IMR-90 (cell line): Measurements from ENCODE around the gene ZNF827. TPM values are rescaled to one million over a fixed set of nuclear protein-coding genes. Genes with fewer than 3 reads are reported as not detected.

Source experiments
- ATAC-seq: fragments of 200-7000 bp; cut with Tn5 transposase; 2 replicates; pipeline ENCODE4 v1.9.1; 2020; ENCODE audit warnings: low read depth, mild to moderate bottlenecking, moderate library complexity
- BruUV-seq: library from RNA; stranded (reverse); fragments of 400-500 nt; replicated peaks from 2 replicates; lab custom pipeline; 2021; lab: Mats Ljungman, UMichigan
- CTCF ChIA-PET: fragments of 300-600 bp; formaldehyde crosslinking; extraction: SDS; loops from one replicate; lab custom pipeline; 2021; ENCODE audit warnings: antibody characterized with exemption; lab: Yijun Ruan, JAX
- POLR2A ChIA-PET: fragments of 300-600 bp; sonication (Branson Sonifier 250); formaldehyde crosslinking; loops from one replicate; lab custom pipeline; 2022; ENCODE audit warnings: antibody characterized with exemption; ENCODE audit not compliant: unreplicated experiment; lab: Charles Lee
- DNase-seq: peaks from one replicate; pipeline ENCODE4 v3.0.0; 2013
- H2AFZ ChIP-seq: replicated peaks from 2 replicates; pipeline ENCODE3; 2013; ENCODE audit warnings: low read length, mild to moderate bottlenecking; ENCODE audit not compliant: poor library complexity
- H2AK5ac ChIP-seq: 2 replicates; pipeline ENCODE4 v1.6.1; 2013; ENCODE audit warnings: low read depth, low read length, inconsistent platforms
- H2AK9ac ChIP-seq: replicated peaks from 2 replicates; pipeline ENCODE3; 2013; ENCODE audit warnings: mild to moderate bottlenecking, low read depth, low read length, moderate library complexity; ENCODE audit not compliant: poor library complexity
- H2BK120ac ChIP-seq: 2 replicates; pipeline ENCODE4 v1.6.1; 2013; ENCODE audit warnings: low read depth, low read length, inconsistent platforms
- H2BK15ac ChIP-seq: 3 replicates; pipeline ENCODE4 v1.6.1; 2013; ENCODE audit warnings: low read depth, low read length, inconsistent platforms
- H2BK20ac ChIP-seq: 2 replicates; pipeline ENCODE4 v1.6.1; 2013; ENCODE audit warnings: low read depth, mild to moderate bottlenecking, inconsistent platforms, low read length, moderate library complexity
- H2BK5ac ChIP-seq: 2 replicates; pipeline ENCODE4 v1.6.1; 2013; ENCODE audit warnings: mild to moderate bottlenecking, low read depth, low read length, inconsistent platforms; ENCODE audit not compliant: poor library complexity, severe bottlenecking
- H3K14ac ChIP-seq: replicated peaks from 2 replicates; pipeline ENCODE4 v1.6.1; 2013; ENCODE audit warnings: low read depth, low read length, inconsistent platforms
- H3K18ac ChIP-seq: 2 replicates; pipeline ENCODE4 v1.6.1; 2013; ENCODE audit warnings: low read depth, low read length, control low read depth
- H3K23ac ChIP-seq: 2 replicates; pipeline ENCODE4 v1.6.1; 2013; ENCODE audit warnings: low read depth, low read length, inconsistent platforms
- H3K27ac ChIP-seq: 2 replicates; pipeline ENCODE4 v1.5.1; 2013; ENCODE audit warnings: mild to moderate bottlenecking, control low read depth, low read length; ENCODE audit not compliant: insufficient read depth
- H3K27me3 ChIP-seq: 2 replicates; pipeline ENCODE4 v1.6.1; 2013; ENCODE audit warnings: low read length; ENCODE audit not compliant: control insufficient read depth, insufficient read depth
- H3K36me3 ChIP-seq: 2 replicates; pipeline ENCODE4 v1.6.1; 2013; ENCODE audit warnings: low read length, mixed read lengths; ENCODE audit not compliant: control insufficient read depth, insufficient read depth
- H3K4ac ChIP-seq: 2 replicates; pipeline ENCODE4 v1.6.1; 2013; ENCODE audit warnings: low read depth, low read length, inconsistent platforms
- H3K4me1 ChIP-seq: 2 replicates; pipeline ENCODE4 v1.6.1; 2013; ENCODE audit warnings: low read length, mixed read lengths; ENCODE audit not compliant: control insufficient read depth, insufficient read depth
- H3K4me2 ChIP-seq: 2 replicates; pipeline ENCODE4 v1.6.1; 2013; ENCODE audit warnings: low read depth, mild to moderate bottlenecking, control low read depth, low read length, moderate library complexity
- H3K4me3 ChIP-seq: 2 replicates; pipeline ENCODE4 v1.5.1; 2013; ENCODE audit warnings: low read depth, mild to moderate bottlenecking, control low read depth, low read length, moderate library complexity; ENCODE audit not compliant: insufficient read depth
- H3K56ac ChIP-seq: 2 replicates; pipeline ENCODE4 v1.6.1; 2013; ENCODE audit warnings: low read length, inconsistent platforms; ENCODE audit not compliant: insufficient read depth; ENCODE audit errors: extremely low read depth
- H3K79me1 ChIP-seq, 2 experiments: 2 replicates each; pipeline ENCODE4 v1.6.1; 2013; ENCODE audit warnings: low read length in 2 of 2, inconsistent platforms in 1 of 2, low read depth in 1 of 2
- H3K9ac ChIP-seq: 2 replicates; pipeline ENCODE4 v1.6.1; 2013; ENCODE audit warnings: low read depth, low read length, control low read depth
- H3K9me1 ChIP-seq: 2 replicates; pipeline ENCODE4 v1.6.1; 2013; ENCODE audit warnings: low read length, inconsistent platforms; ENCODE audit not compliant: insufficient read depth
- H3K9me3 ChIP-seq: 2 replicates; pipeline ENCODE4 v1.6.1; 2013; ENCODE audit warnings: low read length; ENCODE audit not compliant: control insufficient read depth, insufficient read depth
- H4K20me1 ChIP-seq: 2 replicates; pipeline ENCODE4 v1.6.1; 2013; ENCODE audit warnings: low read length, inconsistent platforms; ENCODE audit not compliant: insufficient read depth
- H4K5ac ChIP-seq: 2 replicates; pipeline ENCODE4 v1.6.1; 2013; ENCODE audit warnings: mild to moderate bottlenecking, low read depth, low read length, control low read depth
- H4K8ac ChIP-seq, 2 experiments: 2 replicates each; pipeline ENCODE4 v1.6.1; 2013; ENCODE audit warnings: low read depth in 2 of 2, low read length in 2 of 2, control low read depth in 1 of 2, inconsistent platforms in 1 of 2
- H4K91ac ChIP-seq: 2 replicates; pipeline ENCODE4 v1.6.1; 2013; ENCODE audit warnings: low read depth, low read length, inconsistent platforms; ENCODE audit not compliant: insufficient read depth
- BHLHE40 ChIP-seq: fragments of 150-350 bp; IDR thresholded peaks from 2 replicates; pipeline ENCODE4 v1.6.1; 2016; ENCODE audit warnings: mild to moderate bottlenecking, low read depth, low read length
- CTCF ChIP-seq: conservative IDR thresholded peaks from 2 replicates; pipeline ENCODE4 v1.5.1; 2012; ENCODE audit warnings: mild to moderate bottlenecking, low read depth, low read length, improper control_type of control experiment
- MAFK ChIP-seq: IDR thresholded peaks from 2 replicates; pipeline ENCODE4 v1.6.1; 2012; ENCODE audit warnings: low read depth, low read length, improper control_type of control experiment
- MAZ ChIP-seq: IDR thresholded peaks from 2 replicates; pipeline ENCODE4 v1.6.1; 2012; ENCODE audit warnings: low read depth, mild to moderate bottlenecking, low read length, improper control_type of control experiment, moderate library complexity, borderline replicate concordance
- NFE2L2 ChIP-seq: fragments of 150-350 bp; IDR thresholded peaks from 2 replicates; pipeline ENCODE4 v1.6.1; 2016; ENCODE audit warnings: low read depth, mild to moderate bottlenecking, low read length
- POLR2A ChIP-seq: IDR thresholded peaks from 2 replicates; pipeline ENCODE4 v1.6.1; 2012; ENCODE audit warnings: mild to moderate bottlenecking, low read depth, low read length
- RAD21 ChIP-seq: IDR thresholded peaks from 2 replicates; pipeline ENCODE4 v1.6.1; 2012; ENCODE audit warnings: low read length, improper control_type of control experiment
- RCOR1 ChIP-seq: IDR thresholded peaks from 2 replicates; pipeline ENCODE4 v1.6.1; 2012; ENCODE audit warnings: mild to moderate bottlenecking, low read length, improper control_type of control experiment; ENCODE audit not compliant: insufficient replicate concordance
- SMC3 ChIP-seq: fragments of 150-350 bp; IDR thresholded peaks from 2 replicates; pipeline ENCODE4 v1.6.1; 2016; ENCODE audit warnings: low read depth, mild to moderate bottlenecking, antibody characterized with exemption, low read length, moderate library complexity
- WGBS, 2 experiments: methylation state at CpG; one replicate each; pipeline versions ENCODE4 v1.1.5 to v1.1.7; 2013; ENCODE audit warnings: missing lambda C conversion rate in 2 of 2; ENCODE audit not compliant: insufficient read length in 1 of 2; ENCODE audit errors: extremely low coverage in 2 of 2; 5-methylcytosine and 5-hydroxymethylcytosine counted together
- dilution Hi-C: fragments of 300-500 bp; cut with HindIII; formaldehyde crosslinking; loops from one replicate; pipeline ENCODE4 v1.14.3; 2018; ENCODE audit warnings: low sequenced_read_pairs; ENCODE audit not compliant: unreplicated experiment
- in situ Hi-C: fragments of 300-500 bp; cut with MboI; formaldehyde crosslinking; loops from 3 replicates; pipeline ENCODE4 v1.14.3; 2019; ENCODE audit warnings: low sequenced_read_pairs, inconsistent platforms, mixed read lengths
- intact Hi-C: fragments of 100-400 bp; cut with micrococcal nuclease; formaldehyde crosslinking; loops from 2 replicates; pipeline ENCODE4 v1.10.0; 2022
- polyA plus RNA-seq, 3 experiments: library from polyadenylated mRNA; depleted of rRNA; stranded (reverse); fragments of >200 nt; gene quantifications; 2 replicates each; pipeline ENCODE4 v1.2.3, GENCODE V29; 2012; ENCODE audit warnings: low replicate concordance in 1 of 3
- total RNA-seq: library from RNA; depleted of rRNA; stranded (reverse); fragments of >200 nt; gene quantifications from 2 replicates; pipeline ENCODE4 v1.2.3, GENCODE V29; 2012

The ZNF827 gene
- total and polyA plus RNA-seq, 2 of the 4 experiments (the other 2 are of a cell fraction): 6.6 to 31.7 TPM

- no peaks in the 10 kb centered on the region for H4K20me1 ChIP-seq
- no peaks in the 10 kb centered on the region for H3K36me3 ChIP-seq
- in situ Hi-C loops: loop anchor here (25.0 kb wide), 1 partner anchor 952 kb away; no protein-coding TSS in a partner anchor
- no peak overlapping the region for H3K4me3 ChIP-seq
- H3K4me2 ChIP-seq: no peak overlapping the region
- no peak overlapping the region for H3K56ac ChIP-seq
- no peak overlapping the region for H3K4ac ChIP-seq
- TF ChIP-seq SMC3: no peak
- TF ChIP-seq RCOR1: no peak
- no peak for TF ChIP-seq RAD21
- no peak for TF ChIP-seq NFE2L2
- TF ChIP-seq BHLHE40: no peak
- TF ChIP-seq POLR2A: no peak
- TF ChIP-seq CTCF: no peak
- TF ChIP-seq MAZ: no peak
- TF ChIP-seq MAFK: no peak
- intact Hi-C loops: no loop called here
- DNase-seq (no peak), ATAC-seq (no peak)
- no peak overlapping the region for H2BK15ac ChIP-seq
- BruUV-seq: no TSS peak
- no CpG with 5 or more reads among the region's 2 CpGs for whole genome bisulfite sequencing, 2 experiments
- H3K9ac ChIP-seq: no peak overlapping the region
- H3K18ac ChIP-seq: no peak overlapping the region
- H3K23ac ChIP-seq: no peak overlapping the region
- H4K8ac ChIP-seq: no peak overlapping the region
- no peak overlapping the region for H2AK9ac ChIP-seq
- no peak overlapping the region for H2BK120ac ChIP-seq
- no peak overlapping the region for H2BK20ac ChIP-seq
- H2AFZ ChIP-seq: no peak overlapping the region
- H3K9me3 ChIP-seq: peaks cover 3% of the 10 kb centered on the region; the same call in 1 of the 2 replicates
- no peak overlapping the region for H3K14ac ChIP-seq
- H4K5ac ChIP-seq: no peak overlapping the region
- H3K79me1 ChIP-seq: no peaks in the 10 kb centered on the region
- H4K91ac ChIP-seq: no peak overlapping the region
- ChIA-PET CTCF (no interaction called here), POLR2A (no interaction called here)
- no peak overlapping the region for H2BK5ac ChIP-seq
- dilution Hi-C loops: no loop called here
- no peaks in the 10 kb centered on the region; the same call in 1 of the 2 replicates for H3K4me1 ChIP-seq
- H3K27me3 ChIP-seq: no peaks in the 10 kb centered on the region; the same call in none of the 2 replicates
- H3K27ac ChIP-seq: no peak overlapping the region
- H3K9me1 ChIP-seq: peaks cover 2% of the 10 kb centered on the region; the same call in 1 of the 2 replicates
- H2AK5ac ChIP-seq: no peak overlapping the region
These were observed 21.4 kb upstream of the ZNF827 start for GRCh38 chr4:145960012-145960411.
